ENCODE data around the gene LNX2.

The LNX2 gene

GRCh38 chr13:27551562-27551961 lies 68.8 kb downstream of the LNX2 start:
- DNase-seq: no peak

- DNase-seq: no peak
Measured at GRCh38 chr13:27549406-27549981, 70.8 kb downstream of the LNX2 start.

DNA sequence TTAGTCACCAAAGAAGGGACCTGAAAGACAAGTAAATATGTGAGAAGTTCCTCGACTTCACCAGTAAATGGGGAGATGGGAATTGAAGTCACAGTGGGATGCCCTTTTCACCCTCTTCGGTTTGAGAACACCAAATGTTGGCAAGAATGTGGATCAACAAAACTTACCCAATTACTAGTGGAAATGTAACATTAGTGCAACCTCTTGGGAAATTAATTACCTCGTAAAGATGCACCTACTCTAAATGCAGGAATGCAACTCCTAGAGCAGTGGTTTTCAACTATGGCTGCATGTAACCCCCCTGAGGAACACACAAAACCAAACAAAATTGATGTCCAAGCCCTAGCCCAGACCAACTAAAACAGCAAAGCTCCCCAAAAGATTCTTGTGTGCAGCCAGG lies 78.1 kb downstream of the LNX2 start:
- no peak for DNase-seq

GRCh38 chr13:27541386-27541785 lies 78.9 kb downstream of the LNX2 start:
- no peak for DNase-seq

GRCh38 chr13:27536361-27537101 lies 83.8 kb downstream of the LNX2 start:
- no peak for DNase-seq

- no peak for DNase-seq
Measured at GRCh38 chr13:27535546-27535945, 84.8 kb downstream of the LNX2 start.

DNA sequence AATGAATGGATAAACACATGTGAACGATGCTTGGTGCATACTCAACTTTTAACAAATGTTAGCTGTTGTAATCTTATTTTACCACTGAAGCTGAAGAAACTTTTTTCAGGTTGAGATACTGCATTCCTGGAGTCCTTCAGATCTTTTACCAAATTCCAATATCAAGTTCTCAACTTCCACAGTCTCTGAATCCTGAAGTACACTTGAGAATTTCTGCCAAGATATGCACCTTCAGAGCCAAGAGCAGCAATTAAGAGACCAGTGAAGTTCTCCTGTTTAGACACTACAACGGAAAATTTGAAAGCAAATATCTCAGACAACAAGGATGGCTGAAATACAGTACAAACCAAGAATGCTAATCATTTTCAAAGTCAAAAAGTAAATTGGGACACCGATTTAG lies 85.3 kb downstream of the LNX2 start:
- DNase-seq: no peak

- DNase-seq: no peak
Measured at GRCh38 chr13:27534108-27534980, 86.0 kb downstream of the LNX2 start.

DNA sequence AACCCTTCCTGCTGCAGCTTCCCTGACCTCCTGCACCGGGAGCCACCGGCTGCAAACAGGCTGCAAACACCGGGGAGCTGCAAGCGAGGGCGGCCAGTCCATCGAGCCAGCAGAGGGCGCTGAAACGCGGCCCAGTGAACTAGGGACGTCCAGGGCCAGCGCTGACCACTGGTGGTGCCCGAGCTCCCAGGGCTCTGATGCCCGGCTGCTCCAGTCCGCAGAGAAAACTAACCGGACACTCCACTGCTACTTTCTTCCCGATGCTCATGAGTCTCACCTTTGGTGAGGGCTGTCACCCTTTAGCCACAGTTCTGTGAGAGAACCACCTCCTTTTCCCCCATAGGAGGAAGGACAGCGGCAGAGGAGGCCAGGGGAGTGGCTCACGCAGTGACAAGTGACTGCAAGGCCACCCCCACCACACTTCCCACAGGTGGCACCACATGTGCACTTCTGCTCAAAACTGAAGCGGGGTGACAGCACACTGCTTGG lies 87.1 kb downstream of the LNX2 start:
- no peak for DNase-seq

- no peak for DNase-seq
Measured at GRCh38 chr13:27528908-27529307, 91.4 kb downstream of the LNX2 start.

DNA sequence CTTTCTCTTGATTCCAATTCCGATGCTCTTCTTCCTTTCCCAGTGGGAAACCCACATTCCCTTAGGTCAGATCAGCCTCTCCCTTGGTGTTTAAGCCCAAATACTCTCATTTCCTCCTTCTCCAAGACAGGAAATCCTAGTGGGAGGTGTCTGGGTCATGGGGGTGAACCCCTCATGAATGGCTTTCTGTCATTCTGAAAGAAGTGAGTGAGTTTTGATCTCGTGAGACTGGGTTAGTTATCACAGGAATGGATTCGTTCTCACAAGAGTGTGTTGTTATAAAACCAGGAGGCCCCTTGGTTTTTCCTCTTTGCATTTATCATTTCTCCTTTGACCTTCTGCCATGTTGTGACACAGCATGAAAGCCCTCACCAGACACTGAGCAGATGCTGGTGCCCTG lies 93.8 kb downstream of the LNX2 start:
- DNase-seq: no peak

DNA sequence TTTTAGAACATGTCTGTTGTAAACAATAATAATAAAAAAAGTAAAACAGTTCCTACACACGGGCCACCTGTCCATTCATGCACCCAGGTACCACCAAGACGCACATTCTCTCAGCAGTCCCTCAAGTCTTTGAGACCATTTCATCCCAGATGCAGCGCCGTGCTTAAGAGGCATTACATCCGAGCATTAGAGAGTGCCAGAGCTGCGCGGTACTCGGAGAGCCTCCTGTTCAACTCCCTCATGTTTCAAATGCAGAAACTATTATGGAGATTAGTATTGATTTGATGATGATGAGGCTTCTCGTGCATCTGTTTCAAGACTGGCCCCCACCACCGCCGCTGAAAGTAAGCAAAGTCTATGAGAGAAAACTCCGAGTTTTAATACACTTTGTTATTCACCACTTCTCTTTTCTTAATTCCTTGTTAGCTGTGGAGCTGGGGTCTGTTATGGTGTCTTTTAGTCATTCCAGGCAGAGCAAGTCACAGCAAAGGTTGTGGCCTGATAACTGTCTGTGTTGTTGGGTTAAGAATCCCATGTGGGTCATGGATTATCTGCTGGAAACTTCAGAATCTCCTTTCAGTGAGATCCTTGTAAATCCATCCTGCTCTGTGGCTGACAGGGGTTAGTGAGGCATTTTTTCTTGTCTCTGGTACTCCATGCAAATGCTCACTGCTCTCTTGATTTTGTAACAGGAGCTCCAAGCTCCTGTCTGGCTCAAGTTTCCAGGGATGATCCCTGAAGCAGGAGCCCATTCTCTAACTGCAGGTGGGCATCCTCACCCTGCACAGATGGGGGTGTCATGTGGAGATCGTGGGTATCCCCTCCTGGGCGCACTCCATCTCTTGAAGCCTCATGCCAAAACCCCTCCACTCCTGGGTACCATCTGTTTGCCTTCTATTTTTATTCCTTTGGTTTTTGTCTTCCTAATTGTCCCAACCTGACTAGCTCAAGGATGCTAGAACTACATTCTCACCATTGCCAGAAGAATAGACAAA lies 95.1 kb downstream of the LNX2 start:
- no peak for DNase-seq

- no peak for DNase-seq
Measured at GRCh38 chr13:27523346-27524073, 96.8 kb downstream of the LNX2 start.

DNA sequence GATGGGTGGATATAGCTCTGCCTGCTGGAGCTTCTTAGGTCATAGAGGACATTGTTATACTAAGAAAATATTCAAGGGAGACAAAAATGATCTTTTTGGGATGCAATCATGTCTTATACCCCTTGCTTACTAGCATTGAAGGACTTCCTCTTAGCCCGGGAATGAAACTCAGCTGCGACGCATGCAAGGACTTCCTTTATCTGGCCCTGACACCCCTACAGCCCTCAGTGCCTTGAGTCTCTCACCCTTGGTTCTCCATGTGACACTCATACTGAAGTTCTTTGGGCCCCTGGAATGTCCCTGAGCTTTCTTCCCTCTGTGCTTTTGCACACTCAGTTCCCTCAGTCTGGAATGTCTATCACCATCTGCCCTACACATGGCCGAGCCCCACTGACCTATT lies 97.5 kb downstream of the LNX2 start:
- DNase-seq: no peak

DNA sequence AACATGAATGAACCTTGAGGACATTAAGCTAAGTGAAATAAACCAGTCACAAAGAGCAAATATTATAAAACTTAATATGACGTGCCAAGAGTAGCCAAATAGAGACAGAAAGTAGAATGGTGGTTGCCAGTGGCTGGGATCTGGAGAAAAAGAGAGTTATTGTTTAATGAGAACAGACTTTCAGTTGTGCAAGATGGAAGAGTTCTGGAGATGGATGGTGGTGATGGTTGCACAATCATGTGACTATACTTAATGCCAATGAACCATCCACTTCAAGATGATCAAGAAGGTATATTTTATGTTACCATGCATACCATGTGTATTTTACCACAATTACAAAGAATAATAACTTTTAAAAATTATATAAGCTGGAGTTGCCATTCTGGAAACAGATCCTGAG lies 104.2 kb downstream of the LNX2 start:
- DNase-seq: no peak

- DNase-seq: no peak
Measured at GRCh38 chr13:27510082-27510481, 110.2 kb downstream of the LNX2 start.

DNA sequence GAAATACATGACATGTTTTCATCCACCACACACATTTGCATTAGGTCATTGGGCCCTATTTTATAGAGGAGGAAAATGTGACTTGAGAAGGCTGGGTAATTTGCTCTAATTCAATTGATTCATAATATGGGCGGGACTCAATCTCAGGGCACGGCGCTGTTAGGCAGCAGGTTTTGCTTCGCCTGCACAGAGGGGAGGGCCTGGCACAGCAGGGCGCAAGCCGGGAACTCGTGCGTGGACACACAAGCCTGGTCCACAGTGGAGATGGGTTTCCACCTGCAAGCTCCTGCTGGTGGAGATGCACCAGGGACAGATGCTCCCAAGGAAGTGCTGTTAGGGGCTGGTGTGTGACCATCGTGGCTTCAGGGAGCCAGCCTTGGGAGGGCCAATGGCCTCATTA lies 111.5 kb downstream of the LNX2 start:
- DNase-seq: no peak

DNA sequence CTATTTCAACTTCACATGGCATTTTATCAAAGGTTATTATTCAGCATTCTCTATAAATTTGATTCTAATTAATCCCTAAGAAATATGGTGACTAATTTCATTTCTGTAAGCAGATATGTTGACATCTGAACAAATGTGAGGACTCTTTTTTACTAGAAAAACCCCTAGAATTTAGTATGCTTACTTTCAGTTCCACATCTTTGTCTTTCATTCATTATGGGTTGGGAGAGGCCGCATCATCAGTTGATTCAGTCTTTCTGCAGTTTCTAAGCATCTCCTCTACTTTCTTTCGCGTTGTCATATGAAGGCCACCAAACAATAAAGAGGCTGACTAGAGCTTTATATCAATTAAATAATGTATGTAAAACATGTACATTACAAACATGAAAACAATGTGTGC lies 114.5 kb downstream of the LNX2 start:
- no peak for DNase-seq

DNA sequence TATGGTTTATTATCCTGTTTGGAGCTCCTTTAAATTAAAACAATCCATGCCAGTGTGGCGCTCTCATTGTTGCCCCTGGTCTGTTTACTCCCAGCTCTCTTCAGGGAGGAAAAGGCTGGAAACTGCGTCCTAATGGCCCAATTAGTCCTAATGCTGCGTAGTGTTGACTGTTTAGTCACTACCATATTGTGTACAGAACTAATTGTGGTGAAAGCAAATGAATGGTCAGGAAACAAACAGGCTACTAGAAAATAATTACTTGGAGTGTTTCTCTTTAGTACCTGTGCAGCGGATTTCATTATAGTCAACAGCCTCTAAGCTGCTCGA lies 115.5 kb downstream of the LNX2 start:
- no peak for DNase-seq

DNA sequence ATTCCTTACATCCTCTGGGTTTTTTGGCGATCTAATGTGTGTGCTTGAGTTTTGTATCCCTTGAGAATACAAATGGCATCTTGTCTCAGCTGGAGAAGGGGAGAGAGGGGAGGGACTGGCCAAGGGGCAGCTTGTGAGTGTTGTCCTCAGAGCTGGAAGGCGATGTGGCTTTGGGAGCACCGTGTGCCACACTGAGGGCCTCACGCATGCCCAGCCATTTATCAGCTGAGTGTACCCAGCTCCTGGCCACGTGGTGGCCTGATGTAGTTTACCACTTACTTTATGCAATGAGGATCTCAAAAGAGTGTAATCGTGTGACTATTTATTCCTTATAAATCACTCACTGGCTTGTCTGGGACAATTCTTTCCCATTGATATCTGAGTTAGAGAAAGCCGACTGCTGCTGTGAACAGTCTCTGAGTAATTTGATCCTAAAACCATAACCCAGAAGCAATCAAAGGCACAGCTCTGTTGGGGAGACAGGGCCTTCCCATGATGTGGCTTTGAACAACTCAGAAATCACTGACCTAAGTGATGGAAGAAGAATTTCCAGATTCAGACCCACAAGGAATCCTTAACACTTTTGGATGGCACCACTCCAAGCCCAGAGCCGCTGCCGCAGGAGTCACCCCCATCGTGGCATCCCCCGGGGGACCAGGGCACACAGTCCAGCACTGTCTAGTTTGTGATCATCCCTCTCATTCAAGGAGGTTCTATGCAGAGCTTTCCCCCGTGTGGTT lies 116.0 kb downstream of the LNX2 start:
- no peak for DNase-seq

DNA sequence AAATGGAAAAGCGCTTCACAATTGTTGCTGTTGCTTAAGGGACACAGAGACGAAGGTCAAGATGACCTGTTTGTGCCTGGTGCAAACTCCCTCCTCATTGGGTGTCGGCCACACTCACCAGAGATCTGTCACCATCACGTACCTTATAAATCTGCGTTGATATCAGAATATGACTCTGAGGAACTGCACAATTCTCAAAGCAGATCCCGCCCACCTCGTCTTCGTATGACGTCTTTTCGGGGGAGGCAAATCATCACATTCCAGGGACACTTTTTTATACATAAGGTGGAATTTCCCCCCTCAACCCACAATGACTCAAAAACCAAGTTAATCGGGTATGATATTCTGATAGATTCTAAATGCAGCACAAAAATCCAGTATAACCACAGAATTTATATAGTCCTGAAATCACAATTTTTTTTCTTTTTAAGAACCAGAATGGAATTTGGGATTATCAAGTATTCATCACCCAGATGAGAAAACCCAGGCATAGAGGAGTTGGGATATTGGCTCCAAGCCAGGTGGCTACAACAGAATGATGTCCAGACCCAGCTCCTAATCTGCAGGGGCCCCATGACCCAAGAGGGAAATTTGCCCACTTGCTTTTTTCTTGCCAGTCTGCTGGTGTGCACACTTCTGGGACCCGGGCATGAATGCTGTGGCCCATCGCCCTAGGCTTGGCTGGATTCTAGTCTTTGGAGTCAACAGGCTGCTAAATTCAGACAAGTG lies 119.4 kb downstream of the LNX2 start:
- DNase-seq: no peak
